Endothelial cell of hepatic sinusoid (primary cell): ENCODE results near the gene SRD5A1.

ENCODE experiments used
- in situ Hi-C: cut with HindIII; loops from 2 replicates; pipeline ENCODE4 v1.10.0; 2017; ENCODE audit warnings: low sequenced_read_pairs

SRD5A1 gene

GRCh38 chr5:6680922-6681321, 47.7 kb downstream of the SRD5A1 start:
- in situ Hi-C loops: loop anchor here (5.0 kb wide), 1 partner anchor 56 kb away; no protein-coding TSS in a partner anchor

- in situ Hi-C loops: loop anchor here (5.0 kb wide), 1 partner anchor 56 kb away; no protein-coding TSS in a partner anchor
These were observed 48.4 kb downstream of the SRD5A1 start for GRCh38 chr5:6681682-6682081.

GRCh38 chr5:6682239-6682638, 49.0 kb downstream of the SRD5A1 start:
- in situ Hi-C loops: loop anchor here (5.0 kb wide), 1 partner anchor 55 kb away; no protein-coding TSS in a partner anchor

- in situ Hi-C loops: loop anchor here (5.0 kb wide), 1 partner anchor 54 kb away; no protein-coding TSS in a partner anchor
These were observed 50.0 kb downstream of the SRD5A1 start for GRCh38 chr5:6683241-6683640.

GRCh38 chr5:6684075-6684474, 50.8 kb downstream of the SRD5A1 start:
- in situ Hi-C loops: loop anchor here (5.0 kb wide), 1 partner anchor 53 kb away; no protein-coding TSS in a partner anchor

- in situ Hi-C loops: no loop called here
These were observed 53.3 kb downstream of the SRD5A1 start for GRCh38 chr5:6686501-6686900.

GRCh38 chr5:6686915-6687409, 53.7 kb downstream of the SRD5A1 start:
- in situ Hi-C loops: no loop called here

- in situ Hi-C loops: no loop called here
These were observed 54.3 kb downstream of the SRD5A1 start for GRCh38 chr5:6687505-6687904.

GRCh38 chr5:6692906-6693305, 59.7 kb downstream of the SRD5A1 start:
- in situ Hi-C loops: no loop called here

- in situ Hi-C loops: no loop called here
These were observed 65.5 kb downstream of the SRD5A1 start for GRCh38 chr5:6698696-6699095.

GRCh38 chr5:6699357-6699756, 66.1 kb downstream of the SRD5A1 start:
- in situ Hi-C loops: no loop called here

GRCh38 chr5:6700074-6700684, 66.9 kb downstream of the SRD5A1 start:
- in situ Hi-C loops: no loop called here

GRCh38 chr5:6700685-6701355, 67.6 kb downstream of the SRD5A1 start:
- in situ Hi-C loops: no loop called here

- in situ Hi-C loops: no loop called here
These were observed 68.3 kb downstream of the SRD5A1 start for GRCh38 chr5:6701491-6701890.

- in situ Hi-C loops: no loop called here
These were observed 69.4 kb downstream of the SRD5A1 start for GRCh38 chr5:6702633-6703032.

GRCh38 chr5:6703806-6704205, 70.6 kb downstream of the SRD5A1 start:
- in situ Hi-C loops: no loop called here

- in situ Hi-C loops: no loop called here
These were observed 71.2 kb downstream of the SRD5A1 start for GRCh38 chr5:6704361-6704851.

- in situ Hi-C loops: no loop called here
These were observed 71.8 kb downstream of the SRD5A1 start for GRCh38 chr5:6705088-6705487.

- in situ Hi-C loops: no loop called here
These were observed 72.7 kb downstream of the SRD5A1 start for GRCh38 chr5:6705959-6706358.

- in situ Hi-C loops: no loop called here
These were observed 74.6 kb downstream of the SRD5A1 start for GRCh38 chr5:6707852-6708251.

GRCh38 chr5:6708814-6709213, 75.6 kb downstream of the SRD5A1 start:
- in situ Hi-C loops: no loop called here

GRCh38 chr5:6710070-6710469, 76.8 kb downstream of the SRD5A1 start:
- in situ Hi-C loops: no loop called here
